GM18499 (cell line): ENCODE data around the gene TMSB4X.
A peak's percentile ranks its signal among the peaks of the same experiment; 100 is the strongest.
"Not testable (repeated sequence)": the region's sequence is repeated elsewhere in the genome, so short reads cannot be mapped to it uniquely, and the experiment has no call there.

Experiments
- ATAC-seq: cut with Tn5 transposase; IDR thresholded peaks from one replicate; pipeline ENCODE4 v1.9.1; 2021; ENCODE audit warnings: moderate number of reproducible peaks; ENCODE audit not compliant: insufficient read depth, unreplicated experiment

Gene TMSB4X

GRCh38 chrX:13015536-13016236 is 40.8 kb downstream of the TMSB4X start:
- no peak for ATAC-seq

GRCh38 chrX:13016731-13017130 is 41.8 kb downstream of the TMSB4X start:
- not testable (repeated sequence) for ATAC-seq

GRCh38 chrX:13022926-13023325 is 48.0 kb downstream of the TMSB4X start:
- ATAC-seq, result peak; percentile 73

- no peak for ATAC-seq
Observed at GRCh38 chrX:13023567-13023966, 48.7 kb downstream of the TMSB4X start.

- ATAC-seq, result no peak
Observed at GRCh38 chrX:13023979-13024378, 49.1 kb downstream of the TMSB4X start.

- ATAC-seq, result no peak
Observed at GRCh38 chrX:13024986-13025385, 50.1 kb downstream of the TMSB4X start.
